ENCODE measurements around the gene CSN3. TPM values are rescaled to one million over a fixed set of nuclear protein-coding genes. Genes with fewer than 3 reads are reported as not detected.

The CSN3 gene
- polyA plus RNA-seq, 4 donors = not detected

- WGBS, 3 donors = 86 to 96% (median 88%) methylated on average over 4 of the region's 4 CpGs
- FAIRE-seq (no peak), DNase-seq (no peak)
- Histone ChIP-seq H3K36me3 (ENCODE audit: control insufficient read depth in 3 of 3, insufficient read depth in 2 of 3, low read depth in 1 of 3, low read length in 3 of 3) (no peaks in the 10 kb centered on the region), H3K4me3 (ENCODE audit: low read depth in 1 of 3, low read length in 3 of 3) (no peak overlapping the region), H3K4me1 (ENCODE audit: control insufficient read depth in 3 of 3, insufficient read depth in 2 of 3, low read depth in 1 of 3, low read length in 2 of 3) (no peaks in the 10 kb centered on the region), H3K27me3 (ENCODE audit: control insufficient read depth in 3 of 3, insufficient read depth in 3 of 3, low read length in 3 of 3) (no peaks in the 10 kb centered on the region), H3K27ac (ENCODE audit: low read depth in 1 of 3, low read length in 2 of 3) (no peak overlapping the region), H3K9me3 (ENCODE audit: control insufficient read depth in 2 of 2, insufficient read depth in 1 of 2, low read depth in 1 of 2, low read length in 1 of 2) (no peaks in the 10 kb centered on the region)
These were observed 57.8 kb downstream of the CSN3 start for GRCh38 chr4:70300215-70300614.

Other genes starting within 250 kb of the CSN3 start
- not detected for gene STATH, start 246.6 kb upstream of the CSN3 start, polyA plus RNA-seq
- gene HTN3, start 214.1 kb upstream of the CSN3 start, polyA plus RNA-seq = not detected
- not detected for gene HTN1, start 192.2 kb upstream of the CSN3 start, polyA plus RNA-seq
- under 1 TPM in 1 of 4 donors, not detected in 3; 0.03 TPM for gene PRR27, start 88.4 kb upstream of the CSN3 start, polyA plus RNA-seq
- gene ODAM, start 46.9 kb upstream of the CSN3 start, polyA plus RNA-seq = 1 to 10 TPM in 1 of 4 donors, under 1 TPM in 2, not detected in 1; 0.09 to 1.7 (median 0.89) TPM
- gene FDCSP, start 16.5 kb upstream of the CSN3 start, polyA plus RNA-seq = 10 to 100 TPM in 1 of 4 donors, not detected in 3; 15.1 TPM
- gene CABS1, start 92.4 kb downstream of the CSN3 start, polyA plus RNA-seq = not detected
- gene SMR3A, start 118.2 kb downstream of the CSN3 start, polyA plus RNA-seq = not detected
- not detected for gene SMR3B, start 140.5 kb downstream of the CSN3 start, polyA plus RNA-seq
- gene OPRPN, start 155.3 kb downstream of the CSN3 start, polyA plus RNA-seq = not detected
- gene MUC7, start 229.6 kb downstream of the CSN3 start, polyA plus RNA-seq = not detected